OCI-LY7 (cell line): ENCODE results near the gene TSC22D2. TPM values are rescaled to one million over a fixed set of nuclear protein-coding genes. Genes with fewer than 3 reads are reported as not detected.

Source experiments
- BruUV-seq: library from RNA; stranded (reverse); fragments of 400-500 nt; replicated peaks from 2 replicates; lab custom pipeline; 2021; lab: Mats Ljungman, UMichigan
- CTCF ChIA-PET: fragments of 300-600 bp; sonication (Branson Sonifier 250); formaldehyde crosslinking; loops from one replicate; lab custom pipeline; 2022; ENCODE audit warnings: antibody characterized with exemption; ENCODE audit not compliant: unreplicated experiment; lab: Charles Lee
- POLR2A ChIA-PET: fragments of 300-600 bp; sonication (Branson Sonifier 250); formaldehyde crosslinking; loops from one replicate; lab custom pipeline; 2022; ENCODE audit warnings: antibody characterized with exemption; lab: Charles Lee
- DNase-seq: peaks from one replicate; pipeline ENCODE4 v3.0.0-alpha.2; 2015; ENCODE audit warnings: low spot score
- H2AFZ ChIP-seq: fragments of 200-600 bp; sonication (generic), shearing (Covaris generic); 2 replicates; pipeline ENCODE4 v1.6.1; 2014; ENCODE audit warnings: mild to moderate bottlenecking, antibody characterized with exemption, low read length, moderate library complexity
- H3K27ac ChIP-seq: fragments of 200-600 bp; sonication (generic); 2 replicates; pipeline ENCODE4 v1.5.1; 2014; ENCODE audit warnings: mixed run types, low read depth, mild to moderate bottlenecking, moderate library complexity, low read length, inconsistent platforms; ENCODE audit not compliant: poor library complexity, severe bottlenecking
- H3K36me3 ChIP-seq: fragments of 200-600 bp; sonication (generic); 2 replicates; pipeline ENCODE4 v1.6.1; 2014; ENCODE audit warnings: mild to moderate bottlenecking, antibody characterized with exemption, low read length, moderate library complexity, mixed read lengths; ENCODE audit not compliant: insufficient read depth
- H3K4me1 ChIP-seq: fragments of 200-600 bp; sonication (generic); 2 replicates; pipeline ENCODE4 v1.5.1; 2014; ENCODE audit warnings: mild to moderate bottlenecking, low read length; ENCODE audit not compliant: insufficient read depth, poor library complexity, severe bottlenecking
- H3K4me2 ChIP-seq: fragments of 200-600 bp; sonication (generic); 2 replicates; pipeline ENCODE4 v1.6.1; 2014; ENCODE audit warnings: mild to moderate bottlenecking, low read length
- H3K4me3 ChIP-seq: fragments of 200-600 bp; sonication (generic); 2 replicates; pipeline ENCODE4 v1.5.1; 2014; ENCODE audit warnings: mild to moderate bottlenecking, low read depth, low read length; ENCODE audit not compliant: poor library complexity, severe bottlenecking
- H3K79me2 ChIP-seq: fragments of 200-600 bp; sonication (generic); 2 replicates; pipeline ENCODE4 v1.6.1; 2016; ENCODE audit warnings: low read depth, mild to moderate bottlenecking, low read length, moderate library complexity, mixed read lengths; ENCODE audit not compliant: insufficient read depth
- H3K9me2 ChIP-seq: fragments of 200-600 bp; sonication (generic); 2 replicates; pipeline ENCODE4 v1.6.1; 2016; ENCODE audit warnings: mild to moderate bottlenecking, low read length, mixed read lengths; ENCODE audit not compliant: insufficient read depth
- H3K9me3 ChIP-seq: fragments of 200-600 bp; sonication (generic); 2 replicates; pipeline ENCODE4 v1.6.1; 2014; ENCODE audit warnings: mild to moderate bottlenecking, mixed run types, low read length, mixed read lengths
- H4K20me1 ChIP-seq: fragments of 200-600 bp; sonication (generic); 2 replicates; pipeline ENCODE4 v1.6.1; 2014; ENCODE audit warnings: mild to moderate bottlenecking, antibody characterized with exemption, low read length, moderate library complexity, mixed read lengths; ENCODE audit not compliant: insufficient read depth
- CTCF ChIP-seq: fragments of 200-600 bp; sonication (generic); conservative IDR thresholded peaks from 2 replicates; pipeline ENCODE4 v1.5.1; 2014; ENCODE audit warnings: mild to moderate bottlenecking, antibody characterized with exemption, low read length, moderate library complexity, mixed read lengths
- EZH2phosphoT487 ChIP-seq: fragments of 200-600 bp; sonication (generic); IDR thresholded peaks from 2 replicates; pipeline ENCODE4 v1.6.1; 2018; ENCODE audit warnings: low read depth, borderline replicate concordance, mild to moderate bottlenecking, mixed run types, antibody characterized with exemption, low read length, moderate library complexity, mixed read lengths
- intact Hi-C: fragments of 100-400 bp; cut with micrococcal nuclease; formaldehyde crosslinking; loops from one replicate; pipeline ENCODE4 v1.10.0; 2022; ENCODE audit not compliant: unreplicated experiment
- total RNA-seq, 2 experiments: library from RNA; depleted of rRNA in 1 of 2; stranded (reverse); fragments of >200 nt in 1 of 2; shearing (Covaris generic) in 1 of 2; gene quantifications; 2 replicates each; pipeline ENCODE4 v1.2.3, GENCODE V29; 2014 to 2022

The TSC22D2 gene
- total RNA-seq, 2 experiments from 2014 or later, result 5.9 to 24.2 TPM

GRCh38 chr3:150414959-150415358 lies 6.9 kb downstream of the TSC22D2 start:
- DNase-seq, result no peak
- peak overlapping the region; percentile 78 for H3K4me3 ChIP-seq
- peaks cover 16% of the 10 kb centered on the region for H3K4me1 ChIP-seq
- ChIA-PET CTCF (no interaction called here), POLR2A (interaction anchor here (0.5 to 1.4 kb wide), 8 partner anchors 9 to 996 kb away, joined by 3 to 9 read pairs (median 4); partner anchors contain the start of gene SERP1)
- H3K27ac ChIP-seq, result no peak overlapping the region
- no peak for TF ChIP-seq EZH2phosphoT487
- TF ChIP-seq CTCF, result no peak
- peaks cover 100% of the 10 kb centered on the region for H3K79me2 ChIP-seq
- peaks cover 72% of the 10 kb centered on the region for H4K20me1 ChIP-seq
- BruUV-seq, result no TSS peak
- H3K9me3 ChIP-seq, result no peaks in the 10 kb centered on the region
- intact Hi-C loops, result loop anchor here (10.0 kb wide), 1 partner anchor 440 kb away; the partner anchor contains the start of gene PFN2
- peak overlapping the region; percentile 89 for H3K4me2 ChIP-seq
- H2AFZ ChIP-seq, result no peak overlapping the region
- no peaks in the 10 kb centered on the region for H3K9me2 ChIP-seq
- peaks cover 70% of the 10 kb centered on the region for H3K36me3 ChIP-seq

DNA sequence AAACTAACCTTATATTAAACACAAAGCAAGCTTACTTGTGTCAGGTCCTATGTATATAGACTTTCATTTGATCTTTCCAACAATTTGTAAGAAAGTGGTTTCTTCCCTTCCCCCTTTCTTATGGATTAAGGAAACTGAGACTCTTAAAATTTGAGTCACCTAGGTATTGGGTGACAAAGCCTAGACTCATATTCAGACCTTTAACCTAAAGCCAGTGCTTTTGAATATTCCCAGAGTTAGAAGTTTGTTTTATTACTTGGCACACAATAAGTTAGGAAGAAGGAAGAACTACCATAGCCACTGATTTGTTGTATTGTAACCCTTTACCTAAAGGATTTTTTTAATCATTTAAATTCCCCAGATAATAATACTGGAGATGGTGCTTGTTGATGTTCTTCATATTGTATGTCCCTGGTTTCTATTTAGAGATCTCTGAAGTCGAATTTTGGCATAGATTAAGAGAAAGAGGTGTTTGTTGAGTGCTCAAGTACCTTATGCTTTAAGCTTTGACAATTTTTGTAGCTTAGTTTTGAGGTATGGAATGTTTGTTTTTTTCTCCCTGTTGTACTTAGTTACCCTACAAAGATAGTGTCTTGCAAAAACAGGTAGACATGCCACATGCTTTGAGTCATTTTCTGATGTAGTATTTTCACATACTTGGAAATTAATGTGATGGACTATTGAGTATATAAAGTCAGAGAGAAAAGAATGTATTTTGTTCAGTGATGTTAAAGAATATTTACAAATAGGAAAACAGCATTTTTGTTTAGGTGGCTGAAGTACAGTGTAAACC lies 11.2 kb downstream of the TSC22D2 start:
- Histone ChIP-seq H2AFZ (no peak overlapping the region), H3K4me2 (no peak overlapping the region), H3K9me2 (no peaks in the 10 kb centered on the region), H3K27ac (no peak overlapping the region), H3K4me1 (peaks cover 13% of the 10 kb centered on the region), H3K9me3 (no peaks in the 10 kb centered on the region), H3K4me3 (no peak overlapping the region), H4K20me1 (peaks cover 45% of the 10 kb centered on the region), H3K79me2 (peaks cover 91% of the 10 kb centered on the region), H3K36me3 (peaks cover 48% of the 10 kb centered on the region)
- TF ChIP-seq EZH2phosphoT487, result no peak
- no peak for TF ChIP-seq CTCF
- no TSS peak for BruUV-seq
- ChIA-PET POLR2A (interaction anchor here (0.5 to 1.4 kb wide), 4 partner anchors 9 to 52 kb away, joined by 3 to 4 read pairs (median 4); no protein-coding TSS in a partner anchor), CTCF (no interaction called here)
- intact Hi-C loops, result loop anchor here (10.0 kb wide), 1 partner anchor 444 kb away; the partner anchor contains the start of gene PFN2
- DNase-seq, result no peak
